GM23338 (cell line): ENCODE measurements around the gene LTB4R.

Experiments
- CTCF ChIP-seq, 2 experiments: fragments of 200-600 bp in 1 of 2; sonication (generic) in 1 of 2; conservative IDR thresholded peaks; 2 replicates each; pipeline versions ENCODE4 v1.5.1 to v1.6.1; 2016 to 2017; ENCODE audit warnings: antibody characterized with exemption in 2 of 2, low read depth in 2 of 2, mild to moderate bottlenecking in 2 of 2, moderate library complexity in 1 of 2
- POLR2AphosphoS5 ChIP-seq: IDR thresholded peaks from 2 replicates; pipeline ENCODE4 v1.6.1; 2016; ENCODE audit warnings: antibody characterized with exemption, low read depth
- ZNF114 ChIP-seq: fragments of 250-450 bp; sonication (Bioruptor Pico); IDR thresholded peaks from 2 replicates; pipeline ENCODE4 v1.5.0; 2020; ENCODE audit warnings: mild to moderate bottlenecking, moderate library complexity

DNA sequence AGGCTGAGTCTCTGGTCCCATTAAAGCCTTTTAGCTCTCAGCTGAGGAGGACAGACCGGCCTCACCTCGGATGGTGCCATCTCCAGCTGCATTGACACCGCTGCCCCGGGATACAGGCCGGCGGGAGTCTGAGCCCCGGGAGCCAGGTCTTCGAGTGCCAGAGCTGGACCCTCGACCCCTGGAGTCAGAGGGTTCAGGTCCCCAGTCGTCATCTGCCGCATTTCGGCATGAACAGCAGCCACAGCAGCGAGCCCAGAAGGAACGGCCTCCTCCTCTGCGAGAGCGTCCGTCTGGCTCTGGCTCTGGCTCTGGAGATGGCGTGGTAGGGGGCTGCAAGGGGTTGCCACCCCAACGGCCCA, 49.4 kb upstream of the LTB4R start:
- TF ChIP-seq CTCF (conservative IDR thresholded peaks at IDR 0.05; ENCODE audit: low read depth in 2 of 2) (no peak), POLR2AphosphoS5 (no peak), ZNF114 (CRISPR knock-in tag) (no peak)
